Transverse colon (tissue), 4 donors: ENCODE data around the gene ATP4B. TPM values are rescaled to one million over a fixed set of nuclear protein-coding genes. Genes with fewer than 3 reads are reported as not detected.

ENCODE experiments used
- DNase-seq: peaks from one replicate; pipeline ENCODE4 v3.0.0-alpha.2; 2019
- H3K27ac ChIP-seq, 4 donors: fragments of 200-600 bp; sonication (generic); 2 replicates each; pipeline ENCODE4 v1.5.1; 2016 to 2018; ENCODE audit warnings: inconsistent platforms in 4 of 4
- H3K27me3 ChIP-seq: fragments of 200-600 bp; sonication (generic); 2 replicates; pipeline ENCODE4 v1.5.1; 2017; ENCODE audit warnings: inconsistent platforms
- H3K36me3 ChIP-seq, 4 donors: fragments of 200-600 bp; sonication (generic); 2 replicates each; pipeline ENCODE4 v1.5.1; 2017 to 2019; ENCODE audit warnings: inconsistent platforms in 4 of 4
- H3K4me1 ChIP-seq, 4 donors: fragments of 200-600 bp; sonication (generic); 2 replicates each; pipeline ENCODE4 v1.5.1; 2017 to 2020; ENCODE audit warnings: inconsistent platforms in 4 of 4
- H3K4me3 ChIP-seq, 4 donors: fragments of 200-600 bp; sonication (generic); 1 replicate in 1 of 4; 2 replicates in 3 of 4; pipeline versions ENCODE4 v1.5.1 to v1.6.1; 2017 to 2019; ENCODE audit warnings: inconsistent platforms in 4 of 4
- H3K9me3 ChIP-seq, 2 donors: fragments of 200-600 bp; sonication (generic); 2 replicates each; pipeline ENCODE4 v1.5.1; 2017 to 2019; ENCODE audit warnings: inconsistent platforms in 2 of 2
- CTCF ChIP-seq, 5 experiments: fragments of 200-600 bp in 3 of 5; fragments of 450-650 bp in 2 of 5; sonication (generic) in 3 of 5; IDR thresholded peaks; 1 replicate in 2 of 5; 2 replicates in 3 of 5; pipeline ENCODE4 v1.5.1; 2016 to 2017; ENCODE audit warnings: antibody characterized with exemption in 5 of 5, inconsistent platforms in 3 of 5, mild to moderate bottlenecking in 2 of 5, moderate library complexity in 1 of 5
- EP300 ChIP-seq: sonication (generic); formaldehyde crosslinking; IDR thresholded peaks from one replicate; pipeline ENCODE4 v1.6.1; 2017; ENCODE audit warnings: antibody characterized with exemption, low read depth
- POLR2A ChIP-seq: fragments of 450-650 bp; IDR thresholded peaks from one replicate; pipeline ENCODE4 v1.6.1; 2016; ENCODE audit warnings: antibody characterized with exemption, mild to moderate bottlenecking, moderate library complexity
- POLR2AphosphoS5 ChIP-seq, 3 donors: sonication (generic); formaldehyde crosslinking; IDR thresholded peaks; one replicate each; pipeline ENCODE4 v1.6.1; 2016; ENCODE audit warnings: antibody characterized with exemption in 3 of 3
- WGBS, 2 donors: methylation state at CpG; one replicate each; pipeline ENCODE4 v1.1.5; 2018; ENCODE audit warnings: low coverage in 1 of 2; 5-methylcytosine and 5-hydroxymethylcytosine counted together
- in situ Hi-C, 4 donors: fragments of 200-750 bp; cut with MboI; loops; one replicate each; pipeline versions ENCODE4 v1.15.0 to v1.15.1; 2017; ENCODE audit warnings: low sequenced_read_pairs in 3 of 4, low pct_ligation_motif_present in 1 of 4, low pct_unique_long_range_greater_than_20kb in 1 of 4
- intact Hi-C: fragments of 100-400 bp; cut with DNase I; formaldehyde crosslinking; loops from one replicate; pipeline ENCODE4 v1.15.1; 2023; ENCODE audit warnings: low total_unique reads
- total RNA-seq, 4 donors: library from RNA; depleted of rRNA; stranded (reverse); fragments of >200 nt; gene quantifications; one replicate each; pipeline ENCODE4 v1.1.0, GENCODE V29; 2016

ATP4B gene
- total RNA-seq, 4 donors from 2014 or later = not detected

- in situ Hi-C loops = no loop called here
- DNase-seq = peak; percentile 2
- H3K9me3 ChIP-seq = no peaks in the 10 kb centered on the region
- H3K36me3 ChIP-seq = no peaks in the 10 kb centered on the region
- 89% methylated on average over 24 of the region's 24 CpGs; no CpG with 5 or more reads in 1 of the 2 donors for WGBS, 2 donors
- no peak for TF ChIP-seq CTCF (IDR thresholded peaks at IDR 0.05)
- no peak for TF ChIP-seq POLR2A
- TF ChIP-seq EP300 = no peak
- TF ChIP-seq POLR2AphosphoS5 (IDR thresholded peaks at IDR 0.05) = no peak
- intact Hi-C loops = no loop called here
- H3K4me1 ChIP-seq = peaks cover 4 to 9% (median 6%) of the 10 kb centered on the region in 4 donors
- no peaks in the 10 kb centered on the region for H3K27me3 ChIP-seq
- no peak overlapping the region for H3K27ac ChIP-seq
- H3K4me3 ChIP-seq = no peak overlapping the region
These were observed 5.4 kb downstream of the ATP4B start for GRCh38 chr13:113652404-113653263.

- in situ Hi-C loops = no loop called here
- Histone ChIP-seq H3K4me1 (peaks cover 10 to 15% (median 11%) of the 10 kb centered on the region in 4 donors), H3K27ac (no peak overlapping the region), H3K36me3 (no peaks in the 10 kb centered on the region), H3K9me3 (no peaks in the 10 kb centered on the region), H3K27me3 (no peaks in the 10 kb centered on the region), H3K4me3 (no peak overlapping the region)
- WGBS, 2 donors = 94% methylated on average over 36 of the region's 37 CpGs; no CpG with 5 or more reads in 1 of the 2 donors
- TF ChIP-seq EP300 = no peak
- TF ChIP-seq CTCF (IDR thresholded peaks at IDR 0.05) = no peak
- TF ChIP-seq POLR2AphosphoS5 (IDR thresholded peaks at IDR 0.05) = no peak
- no peak for TF ChIP-seq POLR2A
- DNase-seq = peak; percentile 4
- intact Hi-C loops = no loop called here
These were observed 6.2 kb downstream of the ATP4B start for GRCh38 chr13:113651511-113652403.

- in situ Hi-C loops (no loop called here), intact Hi-C loops (no loop called here)
- peak; percentile 5 for DNase-seq
- H3K4me1 ChIP-seq = peaks cover 10 to 25% (median 17%) of the 10 kb centered on the region in 4 donors
- no peaks in the 10 kb centered on the region for H3K36me3 ChIP-seq
- TF ChIP-seq POLR2AphosphoS5 (IDR thresholded peaks at IDR 0.05) (no peak), EP300 (no peak), POLR2A (no peak), CTCF (IDR thresholded peaks at IDR 0.05) (no peak)
- H3K9me3 ChIP-seq = no peaks in the 10 kb centered on the region
- WGBS, 2 donors = 95 to 100% methylated on average over 12 to 16 of the region's 16 CpGs
- no peaks in the 10 kb centered on the region for H3K27me3 ChIP-seq
- H3K27ac ChIP-seq = no peak overlapping the region
- H3K4me3 ChIP-seq = no peak overlapping the region
These were observed 7.3 kb downstream of the ATP4B start for GRCh38 chr13:113650731-113651148.

- in situ Hi-C loops (no loop called here), intact Hi-C loops (no loop called here)
- Histone ChIP-seq H3K4me1 (peaks cover 10 to 27% (median 19%) of the 10 kb centered on the region in 4 donors), H3K36me3 (no peaks in the 10 kb centered on the region), H3K9me3 (no peaks in the 10 kb centered on the region), H3K27ac (no peak overlapping the region), H3K27me3 (no peaks in the 10 kb centered on the region), H3K4me3 (no peak overlapping the region)
- peak; percentile 4 for DNase-seq
- 92 to 94% methylated on average over 10 to 15 of the region's 15 CpGs for WGBS, 2 donors
- TF ChIP-seq POLR2AphosphoS5 (IDR thresholded peaks at IDR 0.05) (no peak), POLR2A (no peak), EP300 (no peak), CTCF (IDR thresholded peaks at IDR 0.05) (no peak)
These were observed 7.7 kb downstream of the ATP4B start for GRCh38 chr13:113650275-113650674.
